Cardiac fibroblast (primary cell): ENCODE data around the gene SLC22A4.

Source experiments
- DNase-seq, 2 donors: peaks; one replicate each; pipeline versions ENCODE4 v3.0.0 to v3.0.0-alpha.2; 2010; ENCODE audit warnings: low read depth in 2 of 2
- H3K4me3 ChIP-seq, 2 donors: replicated peaks in 1 of 2; 1 replicate in 1 of 2; 2 replicates in 1 of 2; pipeline ENCODE4 v1.5.1; 2011; ENCODE audit warnings: low read depth in 2 of 2, low read length in 2 of 2, mild to moderate bottlenecking in 2 of 2, moderate library complexity in 1 of 2
- CTCF ChIP-seq: IDR thresholded peaks from one replicate; pipeline ENCODE4 v1.5.1; 2011; ENCODE audit warnings: low read depth, mild to moderate bottlenecking, low read length, inconsistent platforms

The SLC22A4 gene

GRCh38 chr5:132391247-132391646 is 97.1 kb downstream of the SLC22A4 start:
- DNase-seq, result no peak
- TF ChIP-seq CTCF, result no peak
- no peak overlapping the region for H3K4me3 ChIP-seq

GRCh38 chr5:132391870-132392269 is 97.7 kb downstream of the SLC22A4 start:
- no peak for TF ChIP-seq CTCF
- no peak overlapping the region for H3K4me3 ChIP-seq
- no peak for DNase-seq

- DNase-seq, result no peak
- H3K4me3 ChIP-seq, result no peak overlapping the region
- no peak for TF ChIP-seq CTCF
Observed at GRCh38 chr5:132392411-132392810, 98.2 kb downstream of the SLC22A4 start.

GRCh38 chr5:132392978-132393825 is 99.0 kb downstream of the SLC22A4 start:
- no peak for TF ChIP-seq CTCF
- H3K4me3 ChIP-seq, result no peak overlapping the region
- DNase-seq, result no peak
